Epidermal melanocyte (primary cell): ENCODE results near the gene CSNK1G2.
A peak's percentile ranks its signal among the peaks of the same experiment; 100 is the strongest.

ENCODE experiments used
- DNase-seq: peaks from one replicate; pipeline ENCODE4 v3.0.0; 2011; ENCODE audit warnings: low spot score; ENCODE audit not compliant: insufficient read length

The CSNK1G2 gene

DNA sequence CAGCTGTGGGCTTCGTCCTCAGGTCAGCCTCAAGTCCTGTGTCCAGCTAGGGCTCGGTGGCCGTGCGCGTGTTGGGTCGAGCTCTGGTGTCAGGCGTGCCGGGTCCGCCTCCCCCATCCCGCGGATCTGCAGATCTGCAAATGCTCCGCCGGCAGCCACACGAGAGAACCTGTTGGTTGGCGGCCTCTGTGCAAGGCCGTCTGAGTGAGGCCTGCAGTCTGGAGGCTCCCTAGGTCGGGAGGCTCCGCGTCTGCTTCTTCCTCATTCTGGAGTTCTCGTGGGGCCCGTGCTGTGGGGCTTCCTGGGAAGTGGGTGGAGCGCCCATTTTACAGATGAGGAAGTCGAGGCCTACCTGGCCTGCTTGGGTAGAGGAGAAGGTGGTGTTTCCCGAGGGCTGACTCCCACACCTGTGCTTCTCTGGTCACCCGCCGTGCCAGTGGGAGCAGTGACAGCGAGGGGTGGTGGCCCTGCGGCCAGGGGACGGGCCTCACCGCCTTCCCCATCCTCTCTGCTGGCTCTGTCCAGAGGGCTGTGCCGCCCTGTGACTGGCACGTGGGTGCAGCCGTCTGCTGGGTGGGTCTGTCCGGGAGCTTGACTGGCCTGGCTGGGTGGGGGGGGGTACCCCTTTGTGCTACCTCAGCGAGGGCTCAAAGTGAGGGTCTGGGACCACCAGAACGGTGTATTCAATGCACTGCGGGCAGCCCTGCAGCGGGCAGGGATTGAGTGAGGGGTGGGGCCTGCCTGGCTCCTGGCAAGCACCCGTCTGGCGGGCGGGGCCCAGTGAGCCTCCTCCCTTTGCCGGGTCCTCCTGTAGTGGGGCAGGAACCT lies 3.3 kb downstream of the CSNK1G2 start:
- no peak for DNase-seq

DNA sequence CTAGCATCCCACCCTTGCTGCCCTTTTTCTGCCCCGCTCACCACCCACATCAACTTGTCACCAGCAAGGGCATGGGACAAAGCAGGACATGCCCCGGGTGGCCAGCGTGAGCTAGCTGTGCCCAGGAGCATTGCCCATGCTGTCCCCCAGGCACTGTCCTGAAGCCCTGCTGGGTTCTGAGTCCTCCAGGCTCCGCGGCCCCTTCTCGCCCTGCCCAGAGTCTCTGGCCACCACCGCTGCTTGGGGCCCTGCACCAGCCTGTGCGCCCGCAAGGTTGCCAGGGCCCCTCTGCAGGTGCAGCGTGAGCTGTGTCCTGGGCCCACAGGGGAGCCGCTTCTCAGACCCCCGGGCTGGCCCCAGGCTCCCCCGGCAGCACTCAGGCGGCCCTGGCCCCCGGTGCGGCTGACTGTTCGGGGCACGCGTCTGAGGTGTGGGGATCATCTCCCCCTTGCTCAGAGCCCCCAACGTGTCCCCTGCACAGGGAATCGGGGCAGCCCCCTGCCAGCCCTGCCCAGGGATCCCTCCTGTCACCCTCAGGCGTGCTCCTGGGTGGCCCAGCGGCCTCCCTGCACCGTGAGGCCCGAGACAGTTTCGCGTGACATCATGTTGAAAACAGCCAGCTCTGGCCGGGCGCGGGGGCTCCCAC lies 4.1 kb downstream of the CSNK1G2 start:
- no peak for DNase-seq

- DNase-seq = peak; percentile 36
These were observed 4.9 kb downstream of the CSNK1G2 start for GRCh38 chr19:1945899-1946298.

DNA sequence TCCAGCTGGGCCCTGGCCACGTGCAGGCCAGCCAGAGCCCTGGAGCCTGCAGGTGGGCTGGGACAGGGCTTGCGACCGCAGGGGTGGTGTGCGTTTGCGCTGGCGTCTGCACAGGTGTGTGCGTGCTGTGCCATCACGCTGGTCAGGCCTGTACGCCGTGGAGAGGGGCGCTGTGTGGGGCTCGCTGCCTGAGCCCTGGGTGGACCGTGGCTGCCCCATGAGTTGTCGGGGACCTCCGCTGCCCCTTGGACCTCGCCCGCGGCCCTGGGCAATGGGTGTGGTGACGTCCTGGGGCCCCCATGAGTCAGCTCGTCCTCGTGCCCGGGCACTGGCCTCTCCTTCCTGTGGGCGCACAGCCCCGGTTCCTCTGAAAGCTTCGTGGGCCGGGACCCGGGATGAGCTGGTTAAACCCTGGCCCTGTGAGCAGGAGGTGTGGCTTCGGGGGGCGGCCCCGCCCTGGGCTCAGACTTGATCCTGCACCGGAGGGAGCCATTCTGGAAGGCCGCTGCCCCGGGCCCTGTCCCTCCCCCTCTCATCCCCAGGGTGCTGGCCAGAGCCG lies 6.8 kb downstream of the CSNK1G2 start:
- DNase-seq = no peak

DNA sequence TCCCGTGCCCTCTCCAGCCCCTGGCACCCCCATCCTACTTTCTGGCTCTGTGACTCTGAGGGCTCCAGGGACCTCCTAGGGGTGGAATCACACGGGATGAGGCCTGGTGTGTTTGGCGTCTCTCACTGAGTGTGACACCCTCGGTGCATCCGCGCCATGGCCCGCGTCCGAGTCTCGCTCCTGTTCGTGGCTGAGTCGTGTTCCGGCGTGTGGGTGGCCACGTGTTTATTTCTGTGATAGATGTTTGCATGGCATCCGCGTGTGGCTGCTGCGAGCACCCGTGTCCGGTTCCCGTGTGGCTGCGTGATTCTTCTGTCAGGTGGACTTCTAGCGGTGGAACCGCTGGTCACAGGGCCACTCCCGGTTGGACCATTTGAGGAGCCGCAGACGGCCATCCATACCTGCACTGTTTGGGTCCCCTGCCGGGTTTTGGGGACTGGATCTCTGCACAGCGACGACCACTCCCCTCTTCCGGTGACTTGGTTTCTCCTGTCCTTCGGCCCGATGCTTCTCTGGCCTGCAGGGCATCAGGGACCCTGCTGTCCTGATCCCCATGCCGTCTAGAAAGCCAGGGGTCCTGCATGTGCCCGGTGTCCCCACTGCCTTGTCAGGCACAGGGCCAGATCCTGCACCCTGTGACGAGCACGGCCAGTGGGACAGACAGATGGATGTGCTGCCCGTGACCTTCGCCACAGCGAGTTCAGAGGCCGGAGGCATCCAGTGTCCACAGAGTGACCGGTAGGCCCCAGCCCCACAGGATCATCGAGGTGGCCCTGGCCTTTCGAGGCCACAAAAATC lies 8.5 kb downstream of the CSNK1G2 start:
- DNase-seq = no peak

- DNase-seq = no peak
These were observed 9.7 kb downstream of the CSNK1G2 start for GRCh38 chr19:1950640-1951039.

- DNase-seq = no peak
These were observed 11.7 kb downstream of the CSNK1G2 start for GRCh38 chr19:1952635-1953034.

DNA sequence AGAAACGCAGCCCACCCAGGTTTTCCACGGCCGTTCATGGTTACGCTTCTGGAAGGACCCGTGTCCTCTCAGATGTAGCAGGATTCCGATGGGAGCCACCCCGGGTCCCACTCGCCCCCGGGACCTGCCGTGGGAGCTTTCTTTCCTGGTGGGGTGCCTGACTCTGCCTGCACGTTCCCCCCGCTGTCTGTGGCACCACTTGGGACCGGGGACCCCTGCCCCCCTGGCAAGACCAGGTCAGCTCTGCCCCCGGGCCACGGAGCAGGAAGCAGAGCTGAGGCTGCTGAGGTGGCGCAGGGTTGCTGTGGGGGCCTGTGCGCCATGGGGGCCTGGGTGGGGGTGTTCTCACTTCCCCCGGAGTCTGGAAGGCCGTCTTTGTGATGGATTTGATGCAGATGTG lies 12.1 kb downstream of the CSNK1G2 start:
- no peak for DNase-seq

GRCh38 chr19:1953441-1954094 lies 12.6 kb downstream of the CSNK1G2 start:
- DNase-seq = no peak

DNA sequence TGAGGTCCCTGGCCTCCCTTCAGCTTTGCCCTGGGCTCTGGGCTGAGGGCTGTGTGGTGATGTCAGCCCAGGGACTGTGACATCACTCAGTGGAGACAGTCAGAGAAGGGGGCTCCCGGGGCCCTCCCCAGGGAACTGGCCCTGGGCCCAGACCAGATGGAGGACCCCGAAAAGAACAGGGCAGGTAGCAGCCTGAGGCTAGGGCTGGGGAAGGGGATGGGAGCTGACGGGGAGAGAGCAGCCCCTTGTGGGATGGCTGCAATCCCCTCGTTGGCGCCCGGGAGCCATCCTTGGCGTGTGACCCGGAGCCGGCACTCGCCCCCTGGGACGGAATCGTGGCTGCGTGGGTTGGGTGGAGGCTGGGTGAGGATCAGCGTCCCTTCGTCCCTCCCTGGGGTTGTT lies 13.6 kb downstream of the CSNK1G2 start:
- DNase-seq = no peak

DNA sequence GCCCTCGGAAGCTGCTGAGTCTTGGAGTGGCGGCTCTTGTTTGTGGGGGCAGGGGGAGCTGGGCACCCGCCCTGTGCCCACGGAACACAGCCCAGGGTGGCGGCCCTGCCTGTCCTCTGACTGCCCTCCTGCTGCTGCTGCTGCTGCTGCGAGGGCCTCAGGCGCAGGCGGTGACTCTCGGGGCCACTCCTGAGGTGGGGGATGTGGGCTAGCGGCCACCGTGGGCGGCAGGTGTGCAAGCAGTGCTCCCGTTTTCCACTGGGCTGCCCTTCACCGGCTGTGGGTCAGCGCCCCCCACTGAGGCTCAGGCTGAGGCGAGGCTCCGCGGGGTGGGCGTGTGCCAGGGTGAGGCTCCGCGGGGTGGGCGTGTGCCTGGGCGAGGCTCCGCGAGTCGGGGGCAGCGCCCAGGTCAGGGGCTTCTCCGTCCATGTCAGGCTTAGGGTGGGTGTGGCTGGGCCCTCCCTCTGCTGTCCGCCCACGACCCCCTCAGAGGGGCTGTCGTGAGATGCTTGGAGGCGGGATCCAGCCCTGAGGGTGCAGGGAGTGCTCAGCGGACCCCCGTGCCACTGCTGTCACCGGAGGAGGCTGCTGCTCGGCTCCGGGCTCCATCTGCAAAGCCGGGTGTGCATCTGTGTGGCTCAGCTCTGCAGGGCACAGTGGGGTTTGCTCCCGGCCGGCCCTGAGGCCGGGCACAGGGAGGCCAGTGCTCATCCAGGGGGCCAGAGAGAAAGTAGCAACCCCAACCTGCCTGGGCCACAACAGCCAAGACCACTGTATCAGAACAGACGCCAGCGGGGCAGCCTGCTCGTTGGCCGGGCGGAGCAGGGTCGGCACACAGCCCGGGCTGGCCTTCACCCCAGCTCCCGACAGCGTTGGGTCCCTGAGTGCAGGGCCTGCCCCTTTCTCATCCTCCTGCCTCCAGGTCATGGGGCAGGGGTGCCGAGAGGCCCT lies 14.5 kb downstream of the CSNK1G2 start:
- no peak for DNase-seq

DNA sequence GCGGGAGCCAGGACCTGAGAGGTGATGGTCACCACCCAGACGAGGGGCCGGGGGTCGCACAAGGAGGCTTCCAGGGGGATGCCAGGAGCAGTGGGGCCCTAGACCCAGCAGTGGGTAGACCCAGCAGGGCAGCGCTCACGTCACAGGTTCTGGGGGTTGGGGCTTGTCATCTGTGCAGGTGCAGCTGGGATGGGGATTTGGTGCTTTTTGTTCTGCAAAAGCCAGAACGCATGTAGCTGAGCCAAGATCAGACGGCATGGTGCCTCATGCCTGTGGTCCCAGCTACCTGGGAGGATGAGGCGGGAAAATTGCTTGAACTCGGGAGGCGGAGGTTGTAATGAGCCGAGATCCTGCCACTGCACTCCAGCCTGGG lies 15.1 kb downstream of the CSNK1G2 start:
- no peak for DNase-seq

DNA sequence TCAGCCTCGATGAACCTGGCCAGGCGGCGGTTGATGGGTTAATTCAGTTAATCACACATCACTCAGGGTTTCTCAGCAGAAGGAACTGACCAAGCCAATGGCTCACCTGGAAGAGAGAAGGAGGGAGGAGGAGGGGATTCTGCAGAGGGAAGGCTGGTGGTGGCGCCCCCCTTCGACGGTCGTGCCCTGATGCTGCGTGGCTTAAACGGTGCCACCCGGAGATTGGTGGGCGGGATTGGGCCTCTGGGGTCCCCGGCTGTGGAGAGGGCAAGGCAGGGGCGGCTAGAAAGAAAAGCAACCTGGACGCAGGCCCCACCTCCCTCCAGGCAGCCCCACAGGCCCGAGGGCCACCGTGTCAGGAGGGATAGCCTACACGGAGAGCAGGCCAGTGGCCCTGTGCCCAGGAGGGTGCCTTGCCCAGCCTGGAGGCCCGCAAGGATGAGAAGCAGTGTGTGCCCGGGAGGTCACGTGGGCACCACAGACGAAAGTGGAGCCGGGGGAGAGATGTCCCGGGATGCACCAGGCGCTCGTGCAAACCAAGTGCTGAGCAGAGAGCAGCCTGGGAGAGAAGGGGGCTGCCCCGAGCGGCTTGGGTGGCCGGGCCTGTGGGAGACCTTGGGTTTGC lies 16.0 kb downstream of the CSNK1G2 start:
- no peak for DNase-seq

DNA sequence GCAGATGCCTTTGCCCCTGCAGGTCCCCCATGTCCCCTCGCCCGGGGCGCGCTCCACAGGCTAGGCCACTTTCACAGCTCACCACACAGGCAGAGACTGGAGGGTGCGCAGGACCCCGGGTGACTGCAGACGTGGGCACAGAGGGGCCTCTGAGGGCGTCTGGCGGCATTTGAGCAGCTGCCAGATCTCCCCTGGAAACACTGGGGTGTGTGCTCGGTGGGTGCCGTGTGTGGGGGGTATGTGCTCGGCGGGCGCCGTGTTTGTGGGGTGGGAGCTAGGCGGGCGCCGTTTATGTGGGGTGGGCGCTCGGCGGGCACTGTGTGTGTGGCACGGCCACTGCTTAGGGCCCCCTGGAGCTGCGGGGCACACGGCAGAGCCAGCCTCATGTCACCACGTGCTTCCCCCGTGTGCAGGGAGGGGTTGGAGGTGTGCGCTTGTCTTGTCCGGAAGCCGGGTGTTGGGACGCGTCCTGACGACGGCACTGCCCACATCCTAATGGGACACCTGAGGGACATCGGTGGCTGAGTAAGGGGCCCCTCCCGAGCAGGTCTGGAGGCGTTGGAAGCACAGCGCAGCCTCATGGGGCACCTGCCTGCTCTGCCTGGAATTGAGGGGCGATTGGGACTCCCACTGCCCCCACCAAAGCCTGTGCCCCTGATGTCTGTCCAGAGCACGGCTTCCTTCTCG lies 16.7 kb downstream of the CSNK1G2 start:
- DNase-seq = no peak

- DNase-seq = no peak
These were observed 19.1 kb downstream of the CSNK1G2 start for GRCh38 chr19:1959928-1960589.

- DNase-seq = no peak
These were observed 20.3 kb downstream of the CSNK1G2 start for GRCh38 chr19:1961000-1961883.

GRCh38 chr19:1962674-1963073 lies 21.7 kb downstream of the CSNK1G2 start:
- no peak for DNase-seq
